Stimulated activated CD8-positive, alpha-beta memory T cell treated with anti-CD3 and anti-CD28 coated beads, Interleukin-12 subunit alpha, Interleukin-12 subunit beta, amount 100 ng/mL, for 1 hour (primary cell): ENCODE results near the gene RALB.
"Not testable (repeated sequence)": the region's sequence is repeated elsewhere in the genome, so short reads cannot be mapped to it uniquely, and the experiment has no call there.

ENCODE experiments used
- DNase-seq: peaks from one replicate; pipeline ENCODE4 v3.0.0-alpha.2; 2020; ENCODE audit warnings: low read depth

The RALB gene

GRCh38 chr2:120224735-120225548 is 27.7 kb upstream of the RALB start:
- no peak for DNase-seq

GRCh38 chr2:120225549-120226065 is 27.0 kb upstream of the RALB start:
- no peak for DNase-seq

- no peak for DNase-seq
Measured at GRCh38 chr2:120226316-120226715, 26.3 kb upstream of the RALB start.

GRCh38 chr2:120227111-120227991 is 25.3 kb upstream of the RALB start:
- no peak for DNase-seq

GRCh38 chr2:120228503-120228902 is 24.1 kb upstream of the RALB start:
- DNase-seq: no peak

- no peak for DNase-seq
Measured at GRCh38 chr2:120229341-120229740, 23.3 kb upstream of the RALB start.

GRCh38 chr2:120230515-120231471 is 21.9 kb upstream of the RALB start:
- no peak for DNase-seq

GRCh38 chr2:120231564-120231973 is 21.1 kb upstream of the RALB start:
- DNase-seq: no peak

GRCh38 chr2:120231974-120232635 is 20.5 kb upstream of the RALB start:
- no peak for DNase-seq

- DNase-seq: no peak
Measured at GRCh38 chr2:120233292-120233691, 19.4 kb upstream of the RALB start.

- not testable (repeated sequence) for DNase-seq
Measured at GRCh38 chr2:120235158-120235557, 17.5 kb upstream of the RALB start.

GRCh38 chr2:120235681-120236080 is 17.0 kb upstream of the RALB start:
- DNase-seq: no peak

- no peak for DNase-seq
Measured at GRCh38 chr2:120236316-120236715, 16.3 kb upstream of the RALB start.

GRCh38 chr2:120236791-120237190 is 15.9 kb upstream of the RALB start:
- no peak for DNase-seq

GRCh38 chr2:120237491-120237902 is 15.2 kb upstream of the RALB start:
- DNase-seq: no peak

- no peak for DNase-seq
Measured at GRCh38 chr2:120238728-120239487, 13.7 kb upstream of the RALB start.

- no peak for DNase-seq
Measured at GRCh38 chr2:120239488-120240287, 13.0 kb upstream of the RALB start.

- no peak for DNase-seq
Measured at GRCh38 chr2:120240901-120241429, 11.7 kb upstream of the RALB start.

GRCh38 chr2:120241684-120242083 is 11.0 kb upstream of the RALB start:
- DNase-seq: no peak
